Anterior cingulate cortex (tissue), 58 donors: Measurements from ENCODE around the gene PFDN1.

ENCODE experiments used
- DNase-seq, 58 donors: peaks; one replicate each; lab custom pipeline; 2025; lab: John Stamatoyannopoulos, UW

The PFDN1 gene

GRCh38 chr5:140329739-140330481, 27.0 kb upstream of the PFDN1 start:
- DNase-seq = no peak

- DNase-seq = no peak
Measured at GRCh38 chr5:140328036-140328764, 25.3 kb upstream of the PFDN1 start.

GRCh38 chr5:140327589-140327988, 24.7 kb upstream of the PFDN1 start:
- no peak for DNase-seq

GRCh38 chr5:140325486-140325885, 22.6 kb upstream of the PFDN1 start:
- DNase-seq = no peak

- DNase-seq = no peak
Measured at GRCh38 chr5:140324617-140325241, 21.8 kb upstream of the PFDN1 start.

GRCh38 chr5:140324041-140324600, 21.2 kb upstream of the PFDN1 start:
- DNase-seq = no peak

- DNase-seq = peak in 47 of 58 donors; percentile 11 to 72 (median 38)
Measured at GRCh38 chr5:140322751-140323731, 20.1 kb upstream of the PFDN1 start.

- DNase-seq = peak in 30 of 58 donors; percentile 4 to 59 (median 26)
Measured at GRCh38 chr5:140321796-140322195, 18.9 kb upstream of the PFDN1 start.

- DNase-seq = no peak
Measured at GRCh38 chr5:140319833-140320232, 16.9 kb upstream of the PFDN1 start.

- no peak for DNase-seq
Measured at GRCh38 chr5:140318792-140319191, 15.9 kb upstream of the PFDN1 start.

GRCh38 chr5:140317859-140318258, 15.0 kb upstream of the PFDN1 start:
- no peak for DNase-seq

- no peak for DNase-seq
Measured at GRCh38 chr5:140312791-140313189, 9.9 kb upstream of the PFDN1 start.

GRCh38 chr5:140312067-140312790, 9.3 kb upstream of the PFDN1 start:
- DNase-seq = no peak

GRCh38 chr5:140311011-140311467, 8.1 kb upstream of the PFDN1 start:
- no peak for DNase-seq

- DNase-seq = no peak
Measured at GRCh38 chr5:140310434-140310833, 7.5 kb upstream of the PFDN1 start.

GRCh38 chr5:140309706-140310249, 6.9 kb upstream of the PFDN1 start:
- no peak for DNase-seq

GRCh38 chr5:140305471-140305870, 2.6 kb upstream of the PFDN1 start:
- no peak for DNase-seq

- DNase-seq = no peak
Measured at GRCh38 chr5:140303966-140304365, 1.1 kb upstream of the PFDN1 start.

GRCh38 chr5:140301136-140301535, 1.8 kb downstream of the PFDN1 start:
- no peak for DNase-seq
